ENCODE results near the gene KIF3A. TPM values are rescaled to one million over a fixed set of nuclear protein-coding genes. Genes with fewer than 3 reads are reported as not detected.
A peak's percentile ranks its signal among the peaks of the same experiment; 100 is the strongest.

KIF3A gene
- total RNA-seq, 4 donors from 2014 or later: 1.5 to 32.2 (median 4.0) TPM

- no peak for TF ChIP-seq POLR2A (IDR thresholded peaks at IDR 0.05)
- TF ChIP-seq CTCF (IDR thresholded peaks at IDR 0.05): no peak
- DNase-seq: no peak
- H3K36me3 ChIP-seq: no peaks in the 10 kb centered on the region
- no peaks in the 10 kb centered on the region for H3K4me1 ChIP-seq
- H3K27ac ChIP-seq: no peak overlapping the region
- no peaks in the 10 kb centered on the region for H3K27me3 ChIP-seq
- no peaks in the 10 kb centered on the region for H3K9me3 ChIP-seq
- no peak overlapping the region for H3K4me3 ChIP-seq
These were observed 7.5 kb downstream of the KIF3A start for GRCh38 chr5:132729896-132730295.

GRCh38 chr5:132725745-132726144 is 11.6 kb downstream of the KIF3A start:
- Histone ChIP-seq H3K36me3 (no peaks in the 10 kb centered on the region), H3K9me3 (no peaks in the 10 kb centered on the region), H3K4me1 (no peaks in the 10 kb centered on the region), H3K27ac (no peak overlapping the region), H3K4me3 (no peak overlapping the region), H3K27me3 (no peaks in the 10 kb centered on the region)
- DNase-seq: no peak
- TF ChIP-seq POLR2A (IDR thresholded peaks at IDR 0.05) (no peak), CTCF (IDR thresholded peaks at IDR 0.05) (no peak)

GRCh38 chr5:132718544-132719312 is 18.6 kb downstream of the KIF3A start:
- Histone ChIP-seq H3K27me3 (no peaks in the 10 kb centered on the region), H3K4me3 (no peak overlapping the region), H3K27ac (no peak overlapping the region), H3K9me3 (no peaks in the 10 kb centered on the region), H3K36me3 (no peaks in the 10 kb centered on the region), H3K4me1 (peaks cover 0 to 6% (median 0%) of the 10 kb centered on the region in 4 donors)
- TF ChIP-seq CTCF (IDR thresholded peaks at IDR 0.05): no peak
- no peak for TF ChIP-seq POLR2A (IDR thresholded peaks at IDR 0.05)
- no peak for DNase-seq

- Histone ChIP-seq H3K27ac (no peak overlapping the region), H3K4me3 (no peak overlapping the region), H3K9me3 (no peaks in the 10 kb centered on the region), H3K4me1 (peaks cover 0 to 6% (median 0%) of the 10 kb centered on the region in 4 donors), H3K27me3 (no peaks in the 10 kb centered on the region), H3K36me3 (no peaks in the 10 kb centered on the region)
- peak; percentile 7 to 53 (median 46) for TF ChIP-seq CTCF (IDR thresholded peaks at IDR 0.05)
- TF ChIP-seq POLR2A (IDR thresholded peaks at IDR 0.05): no peak
- no peak for DNase-seq
These were observed 22.7 kb downstream of the KIF3A start for GRCh38 chr5:132714456-132715307.

- Histone ChIP-seq H3K4me1 (no peaks in the 10 kb centered on the region), H3K9me3 (no peaks in the 10 kb centered on the region), H3K27ac (no peak overlapping the region), H3K36me3 (no peaks in the 10 kb centered on the region), H3K27me3 (no peaks in the 10 kb centered on the region), H3K4me3 (no peak overlapping the region)
- no peak for DNase-seq
- TF ChIP-seq CTCF (IDR thresholded peaks at IDR 0.05): no peak
- no peak for TF ChIP-seq POLR2A (IDR thresholded peaks at IDR 0.05)
These were observed 28.7 kb downstream of the KIF3A start for GRCh38 chr5:132708645-132709044.

Measured in Peyer's patch (tissue), 4 donors.